Measurements from ENCODE around the gene EXD3.
"Not testable (repeated sequence)": the region's sequence is repeated elsewhere in the genome, so short reads cannot be mapped to it uniquely, and the experiment has no call there.

EXD3 gene

GRCh38 chr9:137327641-137328550 lies 95.1 kb downstream of the EXD3 start:
- not testable (repeated sequence) for DNase-seq

- DNase-seq: no peak
Observed at GRCh38 chr9:137326445-137327065, 96.4 kb downstream of the EXD3 start.

- no peak for DNase-seq
Observed at GRCh38 chr9:137325799-137326198, 97.2 kb downstream of the EXD3 start.

- no peak for DNase-seq
Observed at GRCh38 chr9:137325124-137325523, 97.8 kb downstream of the EXD3 start.

- DNase-seq: no peak
Observed at GRCh38 chr9:137323531-137324331, 99.2 kb downstream of the EXD3 start.

GRCh38 chr9:137321726-137322361 lies 101.1 kb downstream of the EXD3 start:
- DNase-seq: no peak

GRCh38 chr9:137320555-137321384 lies 102.2 kb downstream of the EXD3 start:
- DNase-seq: no peak

GRCh38 chr9:137319739-137320551 lies 103.0 kb downstream of the EXD3 start:
- no peak for DNase-seq

GRCh38 chr9:137319011-137319738 lies 103.8 kb downstream of the EXD3 start:
- no peak for DNase-seq

- DNase-seq: no peak
Observed at GRCh38 chr9:137318602-137319001, 104.4 kb downstream of the EXD3 start.

GRCh38 chr9:137317718-137318511 lies 105.0 kb downstream of the EXD3 start:
- DNase-seq: no peak

- no peak for DNase-seq
Observed at GRCh38 chr9:137317021-137317717, 105.8 kb downstream of the EXD3 start.

GRCh38 chr9:137316012-137316981 lies 106.7 kb downstream of the EXD3 start:
- peak; percentile 31 for DNase-seq

GRCh38 chr9:137315581-137316011 lies 107.4 kb downstream of the EXD3 start:
- no peak for DNase-seq

- no peak for DNase-seq
Observed at GRCh38 chr9:137314561-137315560, 108.1 kb downstream of the EXD3 start.

- DNase-seq: no peak
Observed at GRCh38 chr9:137313956-137314560, 108.9 kb downstream of the EXD3 start.
